HG02798 (cell line): ENCODE results near the gene LRRC56.
"Not testable (repeated sequence)": the region's sequence is repeated elsewhere in the genome, so short reads cannot be mapped to it uniquely, and the experiment has no call there.

Source experiments
- ATAC-seq: cut with Tn5 transposase; IDR thresholded peaks from one replicate; pipeline ENCODE4 v1.9.1; 2021; ENCODE audit warnings: mild to moderate bottlenecking; ENCODE audit not compliant: unreplicated experiment, poor library complexity

Gene LRRC56

GRCh38 chr11:501001-501682 lies 36.2 kb upstream of the LRRC56 start:
- ATAC-seq = no peak

GRCh38 chr11:501683-502287 lies 35.5 kb upstream of the LRRC56 start:
- no peak for ATAC-seq

- no peak for ATAC-seq
These were observed 34.8 kb upstream of the LRRC56 start for GRCh38 chr11:502288-503178.

GRCh38 chr11:503179-503981 lies 33.9 kb upstream of the LRRC56 start:
- no peak for ATAC-seq

GRCh38 chr11:504053-504993 lies 33.0 kb upstream of the LRRC56 start:
- no peak for ATAC-seq

- no peak for ATAC-seq
These were observed 32.4 kb upstream of the LRRC56 start for GRCh38 chr11:504994-505344.

GRCh38 chr11:506238-506994 lies 30.9 kb upstream of the LRRC56 start:
- ATAC-seq = peak; percentile 80

- peak; percentile 58 for ATAC-seq
These were observed 30.2 kb upstream of the LRRC56 start, which contains the start of gene RNH1 for GRCh38 chr11:506995-507726. TSS of gene RNH1 (minus strand) at chr11:507242. CDS start at chr11:502162, 5,080 bp downstream.

GRCh38 chr11:507727-508515 lies 29.4 kb upstream of the LRRC56 start:
- no peak for ATAC-seq

- no peak for ATAC-seq
These were observed 28.4 kb upstream of the LRRC56 start for GRCh38 chr11:508956-509355.

- ATAC-seq = no peak
These were observed 24.3 kb upstream of the LRRC56 start for GRCh38 chr11:512761-513595.

GRCh38 chr11:514606-515005 lies 22.7 kb upstream of the LRRC56 start:
- no peak for ATAC-seq

- no peak for ATAC-seq
These were observed 22.2 kb upstream of the LRRC56 start for GRCh38 chr11:515131-515530.

- no peak for ATAC-seq
These were observed 20.9 kb upstream of the LRRC56 start for GRCh38 chr11:516400-516799.

GRCh38 chr11:516918-517685 lies 20.2 kb upstream of the LRRC56 start:
- ATAC-seq = not testable (repeated sequence)
